SK-N-MC (cell line): ENCODE data around the gene GJD3.

Source experiments
- EZH2 ChIP-seq: fragments of 200-600 bp; sonication (generic); IDR thresholded peaks from one replicate; pipeline ENCODE4 v1.6.1; 2017; ENCODE audit warnings: antibody characterized with exemption
- FOXP2 ChIP-seq: optimal IDR thresholded peaks from 2 replicates; pipeline ENCODE3; 2011; ENCODE audit warnings: mild to moderate bottlenecking, moderate library complexity; ENCODE audit not compliant: insufficient read depth; ENCODE audit errors: extremely low read length, control extremely low read depth
- POLR2AphosphoS5 ChIP-seq: IDR thresholded peaks from 2 replicates; pipeline ENCODE4 v1.6.1; 2012; ENCODE audit warnings: mild to moderate bottlenecking, low read depth, low read length, borderline replicate concordance

GRCh38 chr17:40343219-40344119 is 21.1 kb downstream of the GJD3 start:
- TF ChIP-seq EZH2: no peak
- no peak for TF ChIP-seq POLR2AphosphoS5
- TF ChIP-seq FOXP2: peak; percentile 24
